H7 (cell line): ENCODE data around the gene GNG7. TPM values are rescaled to one million over a fixed set of nuclear protein-coding genes. Genes with fewer than 3 reads are reported as not detected.
A peak's percentile ranks its signal among the peaks of the same experiment; 100 is the strongest.
"Not testable (repeated sequence)": the region's sequence is repeated elsewhere in the genome, so short reads cannot be mapped to it uniquely, and the experiment has no call there.

ENCODE experiments used
- DNase-seq: peaks from one replicate; pipeline ENCODE4 v3.0.0; 2012
- H3K27me3 ChIP-seq: 2 replicates; pipeline ENCODE4 v1.6.0; 2011; ENCODE audit warnings: mild to moderate bottlenecking, low read length; ENCODE audit not compliant: control insufficient read depth, insufficient read depth
- H3K36me3 ChIP-seq: replicated peaks from 2 replicates; pipeline ENCODE4 v1.5.1; 2011; ENCODE audit warnings: low read length; ENCODE audit not compliant: control insufficient read depth, insufficient read depth
- H3K4me3 ChIP-seq: 2 replicates; pipeline ENCODE4 v1.5.1; 2011; ENCODE audit warnings: low read depth, mild to moderate bottlenecking, control low read depth, low read length, moderate library complexity; ENCODE audit not compliant: insufficient read depth
- total RNA-seq: library from RNA; depleted of rRNA; stranded (reverse); fragments of >200 nt; shearing (Covaris generic); gene quantifications from 2 replicates; pipeline ENCODE4 v1.2.3, GENCODE V29; 2014

The GNG7 gene
- total RNA-seq, 1 experiment from 2014 or later = 1.1 TPM

GRCh38 chr19:2495130-2495641, 207.3 kb downstream of the GNG7 start:
- H3K36me3 ChIP-seq = no peaks in the 10 kb centered on the region
- DNase-seq = peak; percentile 81
- no peaks in the 10 kb centered on the region; the same call in 1 of the 2 replicates for H3K27me3 ChIP-seq
- peak overlapping the region; percentile 47; the same call in 1 of the 2 replicates for H3K4me3 ChIP-seq

GRCh38 chr19:2494447-2495129, 207.9 kb downstream of the GNG7 start:
- Histone ChIP-seq H3K27me3 (peaks cover 3% of the 10 kb centered on the region), H3K4me3 (peak overlapping the region; percentile 47; the same call in 1 of the 2 replicates)
- peak; percentile 87 for DNase-seq

GRCh38 chr19:2494084-2494446, 208.4 kb downstream of the GNG7 start:
- Histone ChIP-seq H3K27me3 (peaks cover 6% of the 10 kb centered on the region), H3K36me3 (no peaks in the 10 kb centered on the region), H3K4me3 (no peak overlapping the region)
- DNase-seq = peak; percentile 65

More at GRCh38 chr19:2494447-2495129, 207.9 kb downstream of the GNG7 start:
- no peaks in the 10 kb centered on the region for H3K36me3 ChIP-seq

- not testable (repeated sequence) for H3K4me3 ChIP-seq, H3K36me3 ChIP-seq
- peaks cover 11% of the 10 kb centered on the region for H3K27me3 ChIP-seq
- peak; percentile 45 for DNase-seq
These were observed 209.0 kb downstream of the GNG7 start for GRCh38 chr19:2493448-2493847.

GRCh38 chr19:2492870-2493269, 209.6 kb downstream of the GNG7 start:
- Histone ChIP-seq H3K27me3 (peaks cover 15% of the 10 kb centered on the region), H3K4me3 (no peak overlapping the region), H3K36me3 (no peaks in the 10 kb centered on the region)
- DNase-seq = peak; percentile 37

GRCh38 chr19:2491130-2491801, 211.2 kb downstream of the GNG7 start:
- Histone ChIP-seq H3K4me3 (no peak overlapping the region), H3K27me3 (peaks cover 15% of the 10 kb centered on the region), H3K36me3 (no peaks in the 10 kb centered on the region)
- DNase-seq = peak; percentile 35

- peaks cover 15% of the 10 kb centered on the region for H3K27me3 ChIP-seq
These were observed 211.8 kb downstream of the GNG7 start for GRCh38 chr19:2490659-2491058.

GRCh38 chr19:2488942-2489731, 213.4 kb downstream of the GNG7 start:
- peak; percentile 87 for DNase-seq

More at GRCh38 chr19:2490659-2491058, 211.8 kb downstream of the GNG7 start:
- Histone ChIP-seq H3K36me3 (no peaks in the 10 kb centered on the region), H3K4me3 (no peak overlapping the region)
- DNase-seq = peak; percentile 17

GRCh38 chr19:2488405-2488941, 214.0 kb downstream of the GNG7 start:
- DNase-seq = no peak
- H3K27me3 ChIP-seq = peaks cover 15% of the 10 kb centered on the region
- peak overlapping the region; percentile 35; the same call in 1 of the 2 replicates for H3K4me3 ChIP-seq
- H3K36me3 ChIP-seq = no peaks in the 10 kb centered on the region

More at GRCh38 chr19:2488942-2489731, 213.4 kb downstream of the GNG7 start:
- Histone ChIP-seq H3K27me3 (peaks cover 15% of the 10 kb centered on the region), H3K4me3 (peak overlapping the region; percentile 35), H3K36me3 (no peaks in the 10 kb centered on the region)

- peaks cover 15% of the 10 kb centered on the region for H3K27me3 ChIP-seq
- no peaks in the 10 kb centered on the region for H3K36me3 ChIP-seq
- DNase-seq = peak; percentile 70
- H3K4me3 ChIP-seq = no peak overlapping the region
These were observed 214.7 kb downstream of the GNG7 start for GRCh38 chr19:2487842-2488241.

- no peak overlapping the region for H3K4me3 ChIP-seq
- DNase-seq = no peak
- H3K36me3 ChIP-seq = no peaks in the 10 kb centered on the region
- peaks cover 15% of the 10 kb centered on the region for H3K27me3 ChIP-seq
These were observed 215.4 kb downstream of the GNG7 start for GRCh38 chr19:2487090-2487489.

GRCh38 chr19:2485428-2485827, 217.1 kb downstream of the GNG7 start:
- DNase-seq = no peak
- no peak overlapping the region for H3K4me3 ChIP-seq
- no peaks in the 10 kb centered on the region for H3K36me3 ChIP-seq
- peaks cover 15% of the 10 kb centered on the region for H3K27me3 ChIP-seq

GRCh38 chr19:2484178-2484937, 218.1 kb downstream of the GNG7 start:
- Histone ChIP-seq H3K36me3 (no peaks in the 10 kb centered on the region), H3K4me3 (no peak overlapping the region), H3K27me3 (peaks cover 10% of the 10 kb centered on the region)
- peak; percentile 13 for DNase-seq
